VCaP (cell line): ENCODE measurements around the gene ARHGEF37.
A peak's percentile ranks its signal among the peaks of the same experiment; 100 is the strongest.

Experiments used
- H3K27ac ChIP-seq: fragments of 450-650 bp; 2 replicates; pipeline ENCODE4 v1.5.1; 2017
- TF ChIP-seq, protein P1 (sequence below): fragments of 450-650 bp; conservative IDR thresholded peaks from 2 replicates; pipeline ENCODE4 v1.5.1; 2017; ENCODE audit warnings: mild to moderate bottlenecking, moderate library complexity

Gene ARHGEF37

DNA sequence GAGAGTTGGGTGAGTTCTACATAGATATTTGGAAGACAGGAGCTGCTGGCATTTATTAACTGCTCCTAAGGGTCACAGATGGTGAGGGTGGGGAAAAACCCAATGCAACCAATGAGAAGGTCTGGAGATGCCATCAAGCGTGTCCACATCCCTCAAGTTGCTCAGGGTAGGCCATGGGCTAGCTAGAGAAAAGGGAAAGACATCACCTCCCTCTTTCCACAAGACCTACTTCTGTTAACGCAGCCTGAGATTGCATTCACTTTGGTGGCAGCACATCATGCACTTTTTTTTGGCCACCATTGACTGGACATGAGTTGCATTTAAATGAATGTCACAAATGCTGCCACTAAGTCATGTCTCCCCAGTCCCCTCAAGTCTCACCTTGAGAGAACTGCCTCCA, 71.4 kb downstream of the ARHGEF37 start:
- no peak overlapping the region for H3K27ac ChIP-seq
- TF ChIP-seq, protein P1, sequence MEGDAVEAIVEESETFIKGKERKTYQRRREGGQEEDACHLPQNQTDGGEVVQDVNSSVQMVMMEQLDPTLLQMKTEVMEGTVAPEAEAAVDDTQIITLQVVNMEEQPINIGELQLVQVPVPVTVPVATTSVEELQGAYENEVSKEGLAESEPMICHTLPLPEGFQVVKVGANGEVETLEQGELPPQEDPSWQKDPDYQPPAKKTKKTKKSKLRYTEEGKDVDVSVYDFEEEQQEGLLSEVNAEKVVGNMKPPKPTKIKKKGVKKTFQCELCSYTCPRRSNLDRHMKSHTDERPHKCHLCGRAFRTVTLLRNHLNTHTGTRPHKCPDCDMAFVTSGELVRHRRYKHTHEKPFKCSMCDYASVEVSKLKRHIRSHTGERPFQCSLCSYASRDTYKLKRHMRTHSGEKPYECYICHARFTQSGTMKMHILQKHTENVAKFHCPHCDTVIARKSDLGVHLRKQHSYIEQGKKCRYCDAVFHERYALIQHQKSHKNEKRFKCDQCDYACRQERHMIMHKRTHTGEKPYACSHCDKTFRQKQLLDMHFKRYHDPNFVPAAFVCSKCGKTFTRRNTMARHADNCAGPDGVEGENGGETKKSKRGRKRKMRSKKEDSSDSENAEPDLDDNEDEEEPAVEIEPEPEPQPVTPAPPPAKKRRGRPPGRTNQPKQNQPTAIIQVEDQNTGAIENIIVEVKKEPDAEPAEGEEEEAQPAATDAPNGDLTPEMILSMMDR = no peak

DNA sequence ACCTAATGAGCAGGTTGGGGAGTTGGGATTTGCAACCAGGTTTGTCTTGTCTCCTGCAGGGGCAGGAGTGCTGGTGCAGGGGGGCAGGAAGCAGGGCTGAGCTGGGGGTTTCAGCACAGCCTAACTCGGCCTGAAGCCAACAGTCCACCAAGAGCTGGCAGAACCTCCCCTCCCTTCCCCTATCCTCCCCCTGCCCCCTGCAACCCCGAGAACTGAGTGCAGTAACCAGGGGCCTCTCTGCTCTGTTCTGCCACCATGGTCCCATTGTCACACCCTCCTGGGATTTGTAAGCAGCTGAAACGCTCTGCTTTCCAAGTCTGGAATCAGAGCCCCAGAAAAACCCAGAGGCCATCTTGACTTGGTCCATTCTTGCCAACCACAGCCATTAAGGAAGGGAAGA, 72.9 kb downstream of the ARHGEF37 start:
- H3K27ac ChIP-seq = no peak overlapping the region
- TF ChIP-seq, protein P1 = no peak

DNA sequence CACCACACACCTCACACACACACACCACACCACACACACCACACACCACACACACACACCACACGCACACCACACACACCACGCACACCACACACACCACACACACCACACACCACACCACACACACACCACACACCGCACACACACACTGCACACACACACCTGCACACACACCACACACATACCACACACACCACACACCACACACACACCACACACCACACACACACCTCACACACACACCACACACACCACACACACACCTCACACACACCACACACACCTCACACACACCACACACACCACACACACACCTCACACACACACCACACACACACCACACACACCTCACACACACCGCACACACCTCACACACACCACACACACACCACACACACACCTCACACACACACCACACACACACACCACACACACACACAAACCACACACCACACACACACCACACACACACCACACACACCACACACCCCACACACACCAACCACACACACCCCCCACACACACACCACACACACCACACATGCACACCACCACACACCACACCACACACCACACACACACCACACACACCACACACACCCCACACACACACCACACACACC, 73.7 kb downstream of the ARHGEF37 start:
- no peak overlapping the region for H3K27ac ChIP-seq
- TF ChIP-seq, protein P1 = no peak

DNA sequence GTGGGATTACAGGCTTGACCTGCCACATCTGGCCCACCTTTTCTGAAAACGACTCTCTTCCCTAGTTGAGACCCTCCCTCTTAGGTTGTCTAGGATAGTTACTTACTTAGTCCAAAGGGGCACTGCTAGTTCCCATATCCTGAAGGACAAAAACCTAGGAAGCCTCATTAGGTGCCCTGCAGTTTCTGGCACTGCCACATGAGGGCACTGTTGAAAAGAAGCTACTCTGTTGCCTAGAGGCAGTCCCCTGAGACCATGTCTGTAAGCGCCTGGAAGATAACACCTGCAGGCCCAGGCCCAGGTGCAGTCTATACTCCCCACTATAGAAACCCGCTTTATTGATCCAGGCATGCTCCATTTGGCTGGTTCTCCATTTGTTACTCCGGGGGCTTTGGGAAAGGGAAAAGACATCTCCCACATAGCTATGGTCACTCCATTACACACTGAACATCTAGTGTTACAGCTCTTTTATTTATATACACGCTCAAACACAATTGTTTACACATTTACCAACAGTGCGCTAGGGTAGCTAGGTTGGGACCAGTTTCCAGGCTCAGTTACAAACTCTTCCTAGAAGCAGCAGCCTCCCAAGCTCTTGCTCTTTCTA, 75.4 kb downstream of the ARHGEF37 start:
- TF ChIP-seq, protein P1 = peak; percentile 80
- no peak overlapping the region for H3K27ac ChIP-seq

DNA sequence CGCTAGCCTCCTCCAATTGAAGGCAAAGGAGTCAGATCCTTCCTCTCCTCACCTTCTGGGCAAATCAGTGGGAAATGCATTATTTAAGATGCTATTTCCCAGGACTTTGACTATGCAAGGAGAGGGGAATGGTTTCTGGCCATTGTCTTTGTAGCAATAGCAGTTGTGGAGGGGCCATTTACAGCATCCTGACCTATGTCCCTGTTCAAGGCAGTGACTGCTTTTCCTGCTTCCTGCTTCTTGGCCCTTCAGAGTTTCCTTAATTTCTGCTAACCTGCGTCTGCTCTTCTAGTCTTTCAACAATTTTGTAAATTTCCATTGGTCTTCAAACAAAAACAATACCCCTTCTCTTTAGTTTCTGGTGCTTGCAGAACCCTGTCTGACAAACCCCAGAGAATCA, 76.0 kb downstream of the ARHGEF37 start:
- H3K27ac ChIP-seq = no peak overlapping the region
- TF ChIP-seq, protein P1 = no peak

DNA sequence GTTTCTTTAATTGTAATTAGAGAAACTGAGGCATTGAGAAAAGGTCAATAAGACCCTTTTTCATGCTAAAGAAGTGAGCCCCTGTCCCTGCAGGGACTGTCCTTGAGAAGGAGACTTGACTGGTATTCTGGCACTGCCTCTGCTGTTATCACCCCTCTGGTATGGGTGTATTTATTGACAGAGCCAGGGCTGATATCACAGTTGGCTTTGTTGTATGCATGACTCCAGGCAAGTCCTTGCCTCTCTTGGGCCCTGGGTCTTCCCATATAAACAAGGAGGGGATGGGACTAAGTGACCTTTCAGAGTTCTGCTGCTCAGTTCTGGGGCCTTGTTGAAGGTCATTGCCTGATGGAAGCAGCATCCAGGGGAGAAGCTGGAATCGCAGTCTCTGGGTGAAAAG, 77.0 kb downstream of the ARHGEF37 start:
- no peak overlapping the region for H3K27ac ChIP-seq
- TF ChIP-seq, protein P1 = no peak

DNA sequence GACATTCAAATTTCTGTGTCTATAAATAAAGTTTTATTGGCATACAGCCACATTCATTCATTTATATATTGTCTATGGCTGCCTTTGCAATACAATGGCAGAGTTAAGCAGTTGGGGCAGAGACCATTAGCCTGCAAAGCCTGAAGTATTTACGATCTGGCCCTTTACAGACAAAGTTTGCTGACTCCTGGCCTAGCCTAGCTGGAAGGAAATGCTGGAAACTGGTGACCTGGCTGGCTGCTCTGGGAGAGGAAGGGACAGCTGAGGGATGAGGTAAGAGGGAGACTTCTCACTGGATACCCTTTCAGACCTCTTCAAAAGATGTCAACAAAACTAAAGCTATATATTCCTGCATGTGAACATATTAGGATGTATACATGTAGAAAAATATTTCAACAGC, 82.8 kb downstream of the ARHGEF37 start:
- TF ChIP-seq, protein P1 = no peak
- no peak overlapping the region for H3K27ac ChIP-seq
